Heart left ventricle (tissue), 13 donors: ENCODE data around the gene NCAPG2.

Experiments
- POLR2A ChIP-seq, 2 donors: fragments of 450-650 bp; IDR thresholded peaks; one replicate each; pipeline ENCODE4 v1.6.1; 2017; ENCODE audit warnings: antibody characterized with exemption in 2 of 2, mild to moderate bottlenecking in 2 of 2, moderate library complexity in 2 of 2
- TF ChIP-seq, protein P1 (sequence below), 12 donors: fragments of 200-600 bp; sonication (generic) in 4 of 12; IDR thresholded peaks; one replicate each; pipeline versions ENCODE4 v1.5.0 to v1.8.0; 2018 to 2022; ENCODE audit warnings: antibody characterized with exemption in 12 of 12, mild to moderate bottlenecking in 5 of 12
- donor health status: ischemic (EF 13 %, LVEDD 7.1; RV severe dilation, severe dysfunction).
- donor health status: DM: no; HTN: yes; CAD: no.
- donor health status: DM: no; HTN: no; CAD: no.
- donor health status: ischemic (EF 25% LVEDD 6.9; RV normal size, moderate dysfunction).
- donor health status: ischemic (EF 25% LVEDD 5.7; RV mildly dilated, moderate dysfunction).
- donor health status: ischemic (EF 35%, LVEDD 5.7; RV mildly dilated, moderate dysfunction).
- donor health status: nonischemic (EF 11% LVEDD 7.7; RV severe dilation, severe dysfunction).
- donor health status: DM: yes; HTN: yes; CAD: no.
- donor health status: PGD.
- donor health status: ischemic (EF 29% LVEDD 5.4; RV normal size, mild dysfunction).
- donor health status: nonischemic (EF 23%, LVEDD 6.1; RV moderate dilation, normal function).

- TF ChIP-seq, protein P1, sequence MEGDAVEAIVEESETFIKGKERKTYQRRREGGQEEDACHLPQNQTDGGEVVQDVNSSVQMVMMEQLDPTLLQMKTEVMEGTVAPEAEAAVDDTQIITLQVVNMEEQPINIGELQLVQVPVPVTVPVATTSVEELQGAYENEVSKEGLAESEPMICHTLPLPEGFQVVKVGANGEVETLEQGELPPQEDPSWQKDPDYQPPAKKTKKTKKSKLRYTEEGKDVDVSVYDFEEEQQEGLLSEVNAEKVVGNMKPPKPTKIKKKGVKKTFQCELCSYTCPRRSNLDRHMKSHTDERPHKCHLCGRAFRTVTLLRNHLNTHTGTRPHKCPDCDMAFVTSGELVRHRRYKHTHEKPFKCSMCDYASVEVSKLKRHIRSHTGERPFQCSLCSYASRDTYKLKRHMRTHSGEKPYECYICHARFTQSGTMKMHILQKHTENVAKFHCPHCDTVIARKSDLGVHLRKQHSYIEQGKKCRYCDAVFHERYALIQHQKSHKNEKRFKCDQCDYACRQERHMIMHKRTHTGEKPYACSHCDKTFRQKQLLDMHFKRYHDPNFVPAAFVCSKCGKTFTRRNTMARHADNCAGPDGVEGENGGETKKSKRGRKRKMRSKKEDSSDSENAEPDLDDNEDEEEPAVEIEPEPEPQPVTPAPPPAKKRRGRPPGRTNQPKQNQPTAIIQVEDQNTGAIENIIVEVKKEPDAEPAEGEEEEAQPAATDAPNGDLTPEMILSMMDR (IDR thresholded peaks at IDR 0.05), result no peak
- TF ChIP-seq POLR2A (IDR thresholded peaks at IDR 0.05), result no peak
Observed at GRCh38 chr7:158720112-158720511, 15.5 kb upstream of the NCAPG2 start.
